ENCODE measurements around the gene CXorf66.
"Not testable (repeated sequence)": the region's sequence is repeated elsewhere in the genome, so short reads cannot be mapped to it uniquely, and the experiment has no call there.

- TF ChIP-seq EZH2phosphoT487 (IDR thresholded peaks at IDR 0.05; ENCODE audit: low read depth), result not testable (repeated sequence)
- TF ChIP-seq CTCF (IDR thresholded peaks at IDR 0.05; ENCODE audit: low read depth, low read length), result peak; percentile 33; the same call in 1 of the 2 replicates
These were observed 838 bp upstream of the CXorf66 start for GRCh38 chrX:139966159-139966558.
